Parathyroid adenoma (tissue), 2 donors: ENCODE measurements around the gene SPEG.

Experiments used
- H2AFZ ChIP-seq: fragments of 300-600 bp; sonication (generic); one replicate; pipeline ENCODE4 v1.7.0; 2017; ENCODE audit warnings: antibody characterized with exemption, mild to moderate bottlenecking
- H3K27ac ChIP-seq: fragments of 300-600 bp; sonication (generic); one replicate; pipeline ENCODE4 v1.7.0; 2017
- H3K27me3 ChIP-seq: fragments of 300-600 bp; sonication (generic); one replicate; pipeline ENCODE4 v1.7.0; 2017; ENCODE audit warnings: low read length; ENCODE audit not compliant: control insufficient read depth, insufficient read depth
- H3K36me3 ChIP-seq: fragments of 300-600 bp; sonication (generic); one replicate; pipeline ENCODE4 v1.7.0; 2017; ENCODE audit warnings: low read length; ENCODE audit not compliant: control insufficient read depth, insufficient read depth
- H3K4me1 ChIP-seq: fragments of 300-600 bp; sonication (generic); one replicate; pipeline ENCODE4 v1.7.0; 2017; ENCODE audit warnings: control low read depth
- H3K4me2 ChIP-seq: fragments of 300-600 bp; sonication (generic); one replicate; pipeline ENCODE4 v1.7.0; 2017; ENCODE audit warnings: low read length
- H3K4me3 ChIP-seq: fragments of 300-600 bp; sonication (generic); one replicate; pipeline ENCODE4 v1.7.0; 2017; ENCODE audit warnings: low read depth, low read length
- H3K79me2 ChIP-seq: fragments of 300-600 bp; sonication (generic); one replicate; pipeline ENCODE4 v1.7.0; 2017; ENCODE audit warnings: control low read depth
- H3K9ac ChIP-seq: fragments of 300-600 bp; sonication (generic); one replicate; pipeline ENCODE4 v1.7.0; 2017; ENCODE audit warnings: mild to moderate bottlenecking
- H3K9me3 ChIP-seq: fragments of 300-600 bp; sonication (generic); one replicate; pipeline ENCODE4 v1.7.0; 2017; ENCODE audit warnings: low read length; ENCODE audit not compliant: control insufficient read depth
- CTCF ChIP-seq: fragments of 300-600 bp; sonication (generic); IDR thresholded peaks from one replicate; pipeline ENCODE4 v1.7.0; 2017; ENCODE audit warnings: antibody characterized with exemption, mild to moderate bottlenecking
- donor health status: primary hyperparathyroidism.

The SPEG gene

GRCh38 chr2:219429958-219430606 lies 4.6 kb upstream of the SPEG start:
- no peak overlapping the region for H3K27ac ChIP-seq
- H3K9ac ChIP-seq, result no peak overlapping the region
- peaks cover 9% of the 10 kb centered on the region for H3K4me1 ChIP-seq
- no peaks in the 10 kb centered on the region for H3K79me2 ChIP-seq
- no peaks in the 10 kb centered on the region for H3K27me3 ChIP-seq
- peak overlapping the region; percentile 66 for H2AFZ ChIP-seq
- no peak for TF ChIP-seq CTCF
- H3K4me3 ChIP-seq, result no peak overlapping the region
- H3K36me3 ChIP-seq, result no peaks in the 10 kb centered on the region
- no peak overlapping the region for H3K4me2 ChIP-seq
- H3K9me3 ChIP-seq, result no peaks in the 10 kb centered on the region

- no peaks in the 10 kb centered on the region for H3K9me3 ChIP-seq
- H3K27ac ChIP-seq, result no peak overlapping the region
- peaks cover 12% of the 10 kb centered on the region for H3K4me1 ChIP-seq
- H3K9ac ChIP-seq, result no peak overlapping the region
- peak overlapping the region; percentile 66 for H2AFZ ChIP-seq
- peak; percentile 42 for TF ChIP-seq CTCF
- no peak overlapping the region for H3K4me3 ChIP-seq
- no peaks in the 10 kb centered on the region for H3K36me3 ChIP-seq
- no peaks in the 10 kb centered on the region for H3K79me2 ChIP-seq
- H3K4me2 ChIP-seq, result no peak overlapping the region
- H3K27me3 ChIP-seq, result no peaks in the 10 kb centered on the region
Observed at GRCh38 chr2:219430633-219431615, 3.7 kb upstream of the SPEG start.

DNA sequence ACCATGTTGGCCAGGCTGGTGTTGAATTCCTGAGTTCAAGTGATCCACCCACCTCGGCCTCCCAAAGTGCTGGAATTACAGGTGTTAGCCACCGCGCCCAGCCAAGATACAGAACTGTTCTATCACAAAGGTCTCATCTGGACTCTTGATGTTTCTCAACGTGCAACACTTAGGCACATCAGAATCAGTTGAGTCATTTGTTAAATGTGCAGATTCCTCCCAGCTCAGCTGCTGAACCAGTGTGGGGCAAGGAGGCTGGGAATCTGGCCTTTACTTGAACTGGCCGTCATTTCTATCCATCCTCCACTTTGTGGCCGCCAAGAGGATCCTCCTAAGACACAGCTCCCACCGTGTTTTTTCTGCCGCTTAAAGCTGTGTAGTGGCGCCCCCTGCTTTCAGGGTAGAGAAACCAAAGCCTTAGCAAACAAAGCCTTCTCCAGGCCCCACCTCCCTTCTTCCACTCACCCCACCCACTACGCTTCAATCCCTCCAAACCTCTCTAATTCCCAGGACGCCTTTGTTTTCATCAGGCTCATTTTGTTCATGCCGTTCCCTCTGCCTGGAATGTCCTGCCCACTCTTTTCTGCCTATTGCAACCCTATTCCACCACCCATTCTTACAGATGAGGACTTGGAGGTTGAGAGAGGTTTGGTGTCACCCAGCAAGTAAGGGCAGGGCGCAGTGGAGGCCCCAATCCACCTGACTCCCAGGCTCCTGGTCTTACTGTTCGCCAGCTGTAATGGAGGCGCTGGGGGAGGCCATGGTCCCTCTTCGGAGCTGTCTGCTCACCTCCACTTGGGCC lies 776 bp upstream of the SPEG start:
- Histone ChIP-seq H3K79me2 (no peaks in the 10 kb centered on the region), H3K4me1 (peaks cover 12% of the 10 kb centered on the region), H3K4me2 (no peak overlapping the region), H3K36me3 (no peaks in the 10 kb centered on the region), H3K27me3 (no peaks in the 10 kb centered on the region), H3K27ac (no peak overlapping the region), H2AFZ (peak overlapping the region; percentile 96), H3K9ac (no peak overlapping the region), H3K4me3 (no peak overlapping the region), H3K9me3 (no peaks in the 10 kb centered on the region)
- TF ChIP-seq CTCF, result no peak

DNA sequence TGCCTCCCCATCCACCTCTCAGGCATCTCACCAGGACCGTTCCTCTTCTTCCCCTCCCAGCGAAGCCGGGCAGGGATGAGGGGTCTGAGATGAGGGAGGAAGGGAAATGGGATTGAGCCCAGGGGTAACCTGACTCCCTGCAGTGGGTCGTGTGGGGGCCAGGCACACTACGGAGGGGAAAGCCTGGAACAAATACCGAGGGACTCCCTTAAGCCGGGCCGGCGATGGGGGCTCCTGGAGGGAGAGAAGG lies 250 bp upstream of the SPEG start:
- no peak overlapping the region for H3K4me2 ChIP-seq
- H3K27me3 ChIP-seq, result no peaks in the 10 kb centered on the region
- H3K27ac ChIP-seq, result no peak overlapping the region

More for the DNA sequence above, 250 bp upstream of the SPEG start:
- Histone ChIP-seq H3K4me3 (no peak overlapping the region), H3K79me2 (no peaks in the 10 kb centered on the region), H3K9me3 (no peaks in the 10 kb centered on the region), H3K4me1 (peaks cover 12% of the 10 kb centered on the region), H3K36me3 (no peaks in the 10 kb centered on the region), H2AFZ (peak overlapping the region; percentile 96), H3K9ac (no peak overlapping the region)
- no peak for TF ChIP-seq CTCF
